Calu3 (cell line): ENCODE measurements around the gene BTNL2. TPM values are rescaled to one million over a fixed set of nuclear protein-coding genes. Genes with fewer than 3 reads are reported as not detected.

ENCODE experiments used
- BruUV-seq: library from RNA; stranded (reverse); fragments of 400-500 nt; replicated peaks from 2 replicates; lab custom pipeline; 2021; lab: Mats Ljungman, UMichigan
- CTCF ChIA-PET: fragments of 300-600 bp; sonication (Branson Sonifier 250); formaldehyde crosslinking; loops from one replicate; lab custom pipeline; 2022; ENCODE audit warnings: antibody characterized with exemption; lab: Charles Lee
- DNase-seq: peaks from one replicate; pipeline ENCODE4 v3.0.0; 2022
- H3K27ac Mint-ChIP-seq: one replicate; pipeline ENCODE4 v1.8.0; 2022; ENCODE audit warnings: mixed read lengths; ENCODE audit not compliant: unreplicated experiment
- H3K27me3 Mint-ChIP-seq: one replicate; pipeline ENCODE4 v1.8.0; 2022; ENCODE audit warnings: mixed read lengths; ENCODE audit not compliant: unreplicated experiment
- H3K36me3 Mint-ChIP-seq: one replicate; pipeline ENCODE4 v1.8.0; 2022; ENCODE audit warnings: mild to moderate bottlenecking, moderate library complexity, mixed read lengths; ENCODE audit not compliant: insufficient read depth, unreplicated experiment
- H3K4me1 Mint-ChIP-seq: one replicate; pipeline ENCODE4 v1.8.0; 2022; ENCODE audit warnings: mild to moderate bottlenecking, low read depth, mixed read lengths; ENCODE audit not compliant: unreplicated experiment
- H3K4me3 Mint-ChIP-seq: one replicate; pipeline ENCODE4 v1.8.0; 2022; ENCODE audit warnings: mild to moderate bottlenecking, low read depth, moderate library complexity, mixed read lengths; ENCODE audit not compliant: unreplicated experiment
- H3K9me3 Mint-ChIP-seq: one replicate; pipeline ENCODE4 v1.8.0; 2022; ENCODE audit warnings: low read depth, mixed read lengths; ENCODE audit not compliant: unreplicated experiment
- CTCF ChIP-seq: fragments of 200-600 bp; IDR thresholded peaks from one replicate; pipeline ENCODE4 v1.8.0; 2022; ENCODE audit warnings: antibody characterized with exemption; ENCODE audit not compliant: unreplicated experiment
- intact Hi-C: fragments of 100-400 bp; cut with micrococcal nuclease; formaldehyde crosslinking; loops from one replicate; pipeline ENCODE4 v1.10.0; 2022; ENCODE audit not compliant: unreplicated experiment
- total RNA-seq: library from RNA; stranded (reverse); gene quantifications from 2 replicates; pipeline ENCODE4 v1.2.3, GENCODE V29; 2022

Gene BTNL2
- total RNA-seq, 1 experiment from 2014 or later: not detected

- CTCF ChIA-PET: no interaction called here
- peaks cover 8% of the 10 kb centered on the region for H3K4me1 Mint-ChIP-seq
- no peaks in the 10 kb centered on the region for H3K9me3 Mint-ChIP-seq
- H3K27me3 Mint-ChIP-seq: peaks cover 19% of the 10 kb centered on the region
- no peak for TF ChIP-seq CTCF
- DNase-seq: no peak
- intact Hi-C loops: no loop called here
- H3K36me3 Mint-ChIP-seq: peaks cover 10% of the 10 kb centered on the region
- no TSS peak for BruUV-seq
- no peak overlapping the region for H3K27ac Mint-ChIP-seq
- H3K4me3 Mint-ChIP-seq: no peak overlapping the region
Observed at GRCh38 chr6:32444433-32444832, 37.5 kb upstream of the BTNL2 start.

GRCh38 chr6:32442977-32443552 is 36.1 kb upstream of the BTNL2 start:
- BruUV-seq: no TSS peak
- Mint-ChIP-seq H3K36me3 (peaks cover 12% of the 10 kb centered on the region), H3K27ac (no peak overlapping the region), H3K9me3 (peaks cover 2% of the 10 kb centered on the region), H3K27me3 (peaks cover 19% of the 10 kb centered on the region), H3K4me1 (peaks cover 11% of the 10 kb centered on the region), H3K4me3 (no peak overlapping the region)
- DNase-seq: no peak
- TF ChIP-seq CTCF: no peak
- CTCF ChIA-PET: no interaction called here
- intact Hi-C loops: no loop called here

- TF ChIP-seq CTCF: no peak
- peaks cover 11% of the 10 kb centered on the region for H3K4me1 Mint-ChIP-seq
- peaks cover 19% of the 10 kb centered on the region for H3K27me3 Mint-ChIP-seq
- BruUV-seq: no TSS peak
- H3K4me3 Mint-ChIP-seq: no peak overlapping the region
- H3K27ac Mint-ChIP-seq: no peak overlapping the region
- intact Hi-C loops: no loop called here
- no peak for DNase-seq
- peaks cover 12% of the 10 kb centered on the region for H3K36me3 Mint-ChIP-seq
- CTCF ChIA-PET: interaction anchor here (0.7 kb wide), 1 partner anchor 240 kb away, joined by 5 read pairs; no protein-coding TSS in a partner anchor
- peaks cover 2% of the 10 kb centered on the region for H3K9me3 Mint-ChIP-seq
Observed at GRCh38 chr6:32442243-32442667, 35.3 kb upstream of the BTNL2 start.

- DNase-seq: peak; percentile 77
- peaks cover 12% of the 10 kb centered on the region for H3K36me3 Mint-ChIP-seq
- H3K9me3 Mint-ChIP-seq: peaks cover 2% of the 10 kb centered on the region
- intact Hi-C loops: no loop called here
- H3K27ac Mint-ChIP-seq: peak within 1 kb of the TSS; percentile 93
- H3K27me3 Mint-ChIP-seq: peaks cover 38% of the 10 kb centered on the region
- no peak for TF ChIP-seq CTCF
- peaks cover 11% of the 10 kb centered on the region for H3K4me1 Mint-ChIP-seq
- CTCF ChIA-PET: interaction anchor here (0.7 kb wide), 1 partner anchor 252 kb away, joined by 5 read pairs; no protein-coding TSS in a partner anchor
- H3K4me3 Mint-ChIP-seq: peak within 1 kb of the TSS; percentile 95
- BruUV-seq: no TSS peak
Observed at GRCh38 chr6:32439602-32440214, 32.7 kb upstream of the BTNL2 start, which contains the start of gene HLA-DRA. HLA-DRA (plus strand) TSS chr6:32439887; CDS start chr6:32439951, 64 bp downstream.
